CD4-positive, alpha-beta T cell (primary cell): Measurements from ENCODE around the gene TRIM44. TPM values are rescaled to one million over a fixed set of nuclear protein-coding genes. Genes with fewer than 3 reads are reported as not detected.

Experiments used
- ATAC-seq: fragments of 200-7000 bp; cut with Tn5 transposase; one replicate; pipeline ENCODE4 v1.10.0; 2022; ENCODE audit warnings: mild to moderate bottlenecking; ENCODE audit not compliant: poor library complexity
- CTCF ChIA-PET: fragments of 350-600 bp; sonication (Branson Sonifier 250); formaldehyde crosslinking; loops from one replicate; lab custom pipeline; 2021; ENCODE audit warnings: antibody characterized with exemption, inconsistent platforms; lab: Charles Lee
- POLR2A ChIA-PET: fragments of 350-600 bp; sonication (Branson Sonifier 250); formaldehyde crosslinking; loops from one replicate; lab custom pipeline; 2021; ENCODE audit warnings: antibody characterized with exemption, inconsistent platforms; lab: Charles Lee
- DNase-seq, 14 experiments: peaks; one replicate each; pipeline ENCODE4 v3.0.0-alpha.2; 2013 to 2020; ENCODE audit warnings: mixed read lengths in 2 of 14
- H3K27ac ChIP-seq, 2 donors: one replicate each; pipeline versions ENCODE4 v1.5.1 to v1.7.0; 2013; ENCODE audit warnings: low read length in 2 of 2, low read depth in 1 of 2, mild to moderate bottlenecking in 1 of 2
- H3K27me3 ChIP-seq, 2 experiments: 1 replicate in 1 of 2; 2 replicates in 1 of 2; pipeline versions ENCODE4 v1.6.1 to v1.7.0; 2013; ENCODE audit warnings: low read length in 2 of 2, control low read depth in 1 of 2, mild to moderate bottlenecking in 1 of 2, moderate library complexity in 1 of 2; ENCODE audit not compliant: insufficient read depth in 2 of 2, control insufficient read depth in 1 of 2
- H3K36me3 ChIP-seq: one replicate; pipeline ENCODE4 v1.6.1; 2013; ENCODE audit warnings: low read length, control low read depth; ENCODE audit not compliant: insufficient read depth
- H3K4me1 ChIP-seq: one replicate; pipeline ENCODE4 v1.6.1; 2013; ENCODE audit warnings: low read length, control low read depth; ENCODE audit not compliant: insufficient read depth
- H3K4me3 ChIP-seq: one replicate; pipeline ENCODE4 v1.5.1; 2013; ENCODE audit warnings: mild to moderate bottlenecking, low read length, moderate library complexity
- H3K9me3 ChIP-seq, 2 experiments: 1 replicate in 1 of 2; 2 replicates in 1 of 2; pipeline versions ENCODE4 v1.6.1 to v1.7.0; 2013; ENCODE audit warnings: low read length in 2 of 2, mild to moderate bottlenecking in 2 of 2, control low read depth in 1 of 2, moderate library complexity in 1 of 2; ENCODE audit not compliant: control insufficient read depth in 1 of 2, insufficient read depth in 1 of 2
- H3K27ac Mint-ChIP-seq: one replicate; pipeline ENCODE4 v1.8.0; 2020; ENCODE audit warnings: mixed read lengths
- H3K27me3 Mint-ChIP-seq: one replicate; pipeline ENCODE4 v1.8.0; 2021; ENCODE audit warnings: mixed read lengths
- H3K36me3 Mint-ChIP-seq: one replicate; pipeline ENCODE4 v1.8.0; 2021; ENCODE audit warnings: low read depth, mixed read lengths
- H3K4me1 Mint-ChIP-seq: one replicate; pipeline ENCODE4 v1.8.0; 2021; ENCODE audit warnings: low read depth, mixed read lengths
- H3K4me3 Mint-ChIP-seq: one replicate; pipeline ENCODE4 v1.8.0; 2020; ENCODE audit warnings: mild to moderate bottlenecking, mixed read lengths
- H3K9me3 Mint-ChIP-seq: one replicate; pipeline ENCODE4 v1.8.0; 2020; ENCODE audit warnings: mixed read lengths
- intact Hi-C, 2 experiments: fragments of 100-400 bp; cut with DNase I in 1 of 2; cut with micrococcal nuclease in 1 of 2; formaldehyde crosslinking; loops; one replicate each; pipeline versions ENCODE4 v1.15.1 to v1.9.0; 2023 to 2025; cut with DNase I, micrococcal nuclease
- total RNA-seq, 174 experiments: library from RNA in 2 of 174; stranded (reverse) in 2 of 174; gene quantifications; one replicate each; pipeline ENCODE4 v1.2.3 and lab custom pipeline; 2021 to 2026
- TF ChIP-seq, protein P1 (sequence below): fragments of 200-600 bp; IDR thresholded peaks from one replicate; pipeline ENCODE4 v1.8.0; 2022; ENCODE audit warnings: antibody characterized with exemption, mild to moderate bottlenecking

The TRIM44 gene
- total RNA-seq, 2 experiments from 2014 or later, result 32.1 to 36.7 TPM

DNA sequence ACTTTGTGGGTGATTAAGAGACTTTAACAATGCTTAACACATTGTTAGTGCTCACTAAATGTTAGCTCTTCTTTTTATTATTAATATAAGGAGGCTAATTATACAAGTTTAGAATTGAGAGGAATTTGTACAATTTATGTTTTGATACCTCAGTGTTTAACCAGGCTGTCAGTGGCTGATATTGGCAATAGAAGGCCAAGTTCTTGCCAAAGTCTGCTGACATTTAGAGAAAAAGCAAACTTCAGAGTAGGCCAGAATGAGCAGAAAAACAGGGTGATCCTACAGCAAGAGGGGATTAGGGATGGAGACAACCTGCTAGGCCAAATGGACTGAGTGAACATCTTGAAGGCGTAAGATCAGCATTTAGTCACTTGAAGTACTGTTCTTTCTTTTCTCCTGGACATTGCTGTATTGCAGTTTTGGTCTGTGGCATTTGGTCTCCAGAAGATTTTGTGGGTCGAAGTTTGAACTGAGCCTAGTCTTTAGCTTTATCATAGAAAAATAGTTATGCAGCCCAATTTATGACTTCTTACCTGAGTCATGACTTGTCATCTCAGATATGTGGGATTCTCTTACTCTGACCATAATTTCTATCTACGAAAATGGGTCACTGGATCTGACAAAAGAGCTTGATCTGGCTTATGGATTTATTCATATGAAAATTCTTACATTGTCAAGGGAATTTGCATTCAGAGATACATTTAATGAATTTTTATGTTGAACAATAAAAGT lies 9.0 kb downstream of the TRIM44 start:
- POLR2A ChIA-PET, result no interaction called here
- DNase-seq, result no peak
- Mint-ChIP-seq H3K4me3 (no peak overlapping the region), H3K36me3 (peaks cover 50% of the 10 kb centered on the region), H3K9me3 (peaks cover 5% of the 10 kb centered on the region), H3K27me3 (no peaks in the 10 kb centered on the region), H3K27ac (no peak overlapping the region), H3K4me1 (peaks cover 83% of the 10 kb centered on the region)
- ATAC-seq, result no peak
- Histone ChIP-seq H3K9me3 (no peaks in the 10 kb centered on the region), H3K4me1 (peaks cover 3% of the 10 kb centered on the region), H3K27ac (no peak overlapping the region), H3K4me3 (no peak overlapping the region), H3K27me3 (no peaks in the 10 kb centered on the region), H3K36me3 (no peaks in the 10 kb centered on the region)
- TF ChIP-seq, protein P1, sequence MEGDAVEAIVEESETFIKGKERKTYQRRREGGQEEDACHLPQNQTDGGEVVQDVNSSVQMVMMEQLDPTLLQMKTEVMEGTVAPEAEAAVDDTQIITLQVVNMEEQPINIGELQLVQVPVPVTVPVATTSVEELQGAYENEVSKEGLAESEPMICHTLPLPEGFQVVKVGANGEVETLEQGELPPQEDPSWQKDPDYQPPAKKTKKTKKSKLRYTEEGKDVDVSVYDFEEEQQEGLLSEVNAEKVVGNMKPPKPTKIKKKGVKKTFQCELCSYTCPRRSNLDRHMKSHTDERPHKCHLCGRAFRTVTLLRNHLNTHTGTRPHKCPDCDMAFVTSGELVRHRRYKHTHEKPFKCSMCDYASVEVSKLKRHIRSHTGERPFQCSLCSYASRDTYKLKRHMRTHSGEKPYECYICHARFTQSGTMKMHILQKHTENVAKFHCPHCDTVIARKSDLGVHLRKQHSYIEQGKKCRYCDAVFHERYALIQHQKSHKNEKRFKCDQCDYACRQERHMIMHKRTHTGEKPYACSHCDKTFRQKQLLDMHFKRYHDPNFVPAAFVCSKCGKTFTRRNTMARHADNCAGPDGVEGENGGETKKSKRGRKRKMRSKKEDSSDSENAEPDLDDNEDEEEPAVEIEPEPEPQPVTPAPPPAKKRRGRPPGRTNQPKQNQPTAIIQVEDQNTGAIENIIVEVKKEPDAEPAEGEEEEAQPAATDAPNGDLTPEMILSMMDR, result no peak
- intact Hi-C loops, result no loop called here
- CTCF ChIA-PET, result no interaction called here

DNA sequence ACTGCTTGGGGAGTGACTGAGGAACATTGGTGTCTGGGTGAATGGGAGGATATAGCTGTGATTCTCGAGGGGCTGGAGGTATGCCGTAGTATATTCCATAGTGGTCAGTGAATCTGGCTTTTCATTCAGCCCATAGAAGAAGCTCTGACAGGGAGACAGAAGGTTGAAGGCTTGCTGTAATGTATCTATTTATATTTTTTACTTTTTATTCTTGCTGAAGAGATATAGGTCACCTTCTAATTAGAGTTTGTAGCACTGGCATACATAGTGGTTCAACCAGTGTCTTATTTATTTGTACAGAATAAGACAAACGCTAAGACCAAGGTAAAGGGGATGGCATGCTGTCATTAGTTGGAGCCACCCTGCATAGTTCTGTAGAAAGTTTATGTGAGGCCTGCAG lies 10.0 kb downstream of the TRIM44 start:
- peaks cover 91% of the 10 kb centered on the region for H3K4me1 Mint-ChIP-seq
- peaks cover 2% of the 10 kb centered on the region for H3K9me3 Mint-ChIP-seq

DNA sequence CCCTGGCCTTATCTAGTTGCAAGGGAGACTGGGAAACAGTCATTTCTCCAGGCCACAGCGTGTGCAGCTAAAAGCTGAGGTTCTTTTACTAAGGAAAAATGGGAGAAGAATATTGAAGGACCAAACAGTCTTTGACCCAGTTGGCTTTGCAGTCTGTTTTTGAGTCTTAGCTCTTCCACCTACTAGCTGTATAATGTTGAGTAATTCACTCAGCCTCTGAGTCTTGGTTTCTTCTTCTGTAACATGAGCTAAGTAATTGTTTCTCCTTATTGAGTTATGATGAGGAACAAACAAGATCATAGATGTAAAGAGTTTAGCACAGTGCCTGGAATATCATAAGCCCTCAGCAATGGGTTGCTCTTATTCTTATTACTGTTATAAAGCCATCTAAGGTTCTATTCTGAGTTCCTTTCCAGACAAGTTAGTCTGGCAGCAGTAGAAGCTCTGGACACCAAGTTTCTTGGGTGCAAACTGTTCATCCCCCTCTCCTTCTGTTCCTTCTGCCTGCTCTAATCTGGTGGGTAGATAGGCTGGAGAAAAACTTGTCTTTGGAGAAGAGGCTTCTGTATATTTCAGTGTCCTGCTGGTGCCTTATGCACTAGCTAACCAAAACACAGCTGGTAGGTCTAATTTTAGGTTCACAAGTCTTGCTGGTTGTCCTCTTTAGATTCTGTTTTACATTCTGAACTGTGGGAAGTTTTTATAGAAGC lies 13.5 kb downstream of the TRIM44 start:
- no peaks in the 10 kb centered on the region for H3K9me3 Mint-ChIP-seq
- POLR2A ChIA-PET, result no interaction called here

More for the DNA sequence above, 10.0 kb downstream of the TRIM44 start:
- Histone ChIP-seq H3K27ac (no peak overlapping the region), H3K36me3 (no peaks in the 10 kb centered on the region), H3K4me1 (peaks cover 3% of the 10 kb centered on the region), H3K4me3 (no peak overlapping the region), H3K9me3 (no peaks in the 10 kb centered on the region), H3K27me3 (no peaks in the 10 kb centered on the region)
- DNase-seq (no peak), ATAC-seq (no peak)
- no peak overlapping the region for H3K4me3 Mint-ChIP-seq
- intact Hi-C loops, result no loop called here
- peaks cover 40% of the 10 kb centered on the region for H3K36me3 Mint-ChIP-seq
- CTCF ChIA-PET, result no interaction called here
- no peaks in the 10 kb centered on the region for H3K27me3 Mint-ChIP-seq
- TF ChIP-seq, protein P1, result no peak
- POLR2A ChIA-PET, result no interaction called here
- H3K27ac Mint-ChIP-seq, result peak overlapping the region; percentile 19

More for the DNA sequence above, 13.5 kb downstream of the TRIM44 start:
- DNase-seq, result no peak
- no peaks in the 10 kb centered on the region for H3K27me3 ChIP-seq
- CTCF ChIA-PET, result no interaction called here
- Mint-ChIP-seq H3K4me1 (peaks cover 96% of the 10 kb centered on the region), H3K27me3 (no peaks in the 10 kb centered on the region), H3K36me3 (peaks cover 21% of the 10 kb centered on the region), H3K4me3 (no peak overlapping the region), H3K27ac (peak overlapping the region; percentile 7)
- H3K9me3 ChIP-seq, result no peaks in the 10 kb centered on the region
- no peak for ATAC-seq
- H3K4me3 ChIP-seq, result no peak overlapping the region
- no peaks in the 10 kb centered on the region for H3K4me1 ChIP-seq
- TF ChIP-seq, protein P1, result no peak
- intact Hi-C loops, result no loop called here
- H3K36me3 ChIP-seq, result no peaks in the 10 kb centered on the region
- no peak overlapping the region for H3K27ac ChIP-seq
